Endothelial cell of umbilical vein (primary cell): Measurements from ENCODE around the gene UBE2U. TPM values are rescaled to one million over a fixed set of nuclear protein-coding genes. Genes with fewer than 3 reads are reported as not detected.

ENCODE experiments used
- BruUV-seq: library from RNA; stranded (reverse); fragments of 400-500 nt; replicated peaks from 2 replicates; lab custom pipeline; 2021; lab: Mats Ljungman, UMichigan
- CTCF ChIA-PET: fragments of 300-600, 350-600 bp; sonication (Branson Sonifier 250); formaldehyde crosslinking; loops from one replicate; lab custom pipeline; 2021; ENCODE audit warnings: antibody characterized with exemption, inconsistent platforms; lab: Charles Lee
- POLR2A ChIA-PET: fragments of 300-600, 350-600 bp; sonication (Branson Sonifier 250); formaldehyde crosslinking; loops from one replicate; lab custom pipeline; 2021; ENCODE audit warnings: antibody characterized with exemption, inconsistent platforms; lab: Charles Lee
- DNase-seq: peaks from one replicate; pipeline ENCODE4 v3.0.0-alpha.2; 2011; ENCODE audit warnings: low read depth, low spot score
- FAIRE-seq: peaks from 2 replicates; lab custom pipeline; 2011; peaks lifted over from hg19 to GRCh38; lab: Jason Lieb, UNC
- H2AFZ ChIP-seq: 2 replicates; pipeline ENCODE4 v1.6.0; 2012; ENCODE audit warnings: low read depth, low read length, control low read depth, inconsistent platforms
- H3K27ac ChIP-seq: 2 replicates; pipeline ENCODE4 v1.5.1; 2011; ENCODE audit warnings: low read depth, mild to moderate bottlenecking, control low read depth, low read length, moderate library complexity; ENCODE audit not compliant: insufficient read depth
- H3K27me3 ChIP-seq, 2 experiments: 2 replicates each; pipeline versions ENCODE4 v1.6.0 to v1.6.1; 2011; ENCODE audit warnings: low read length in 2 of 2, mixed read lengths in 1 of 2; ENCODE audit not compliant: control insufficient read depth in 2 of 2, insufficient read depth in 2 of 2
- H3K36me3 ChIP-seq, 2 experiments: 2 replicates in 1 of 2; 3 replicates in 1 of 2; pipeline ENCODE4 v1.5.1; 2011; ENCODE audit warnings: low read length in 2 of 2, mild to moderate bottlenecking in 1 of 2, moderate library complexity in 1 of 2; ENCODE audit not compliant: control insufficient read depth in 2 of 2, insufficient read depth in 2 of 2; ENCODE audit errors: extremely low read depth in 1 of 2
- H3K4me1 ChIP-seq: 3 replicates; pipeline ENCODE4 v1.5.1; 2011; ENCODE audit warnings: mild to moderate bottlenecking, low read length; ENCODE audit not compliant: control insufficient read depth, insufficient read depth; ENCODE audit errors: extremely low read depth
- H3K4me2 ChIP-seq: 2 replicates; pipeline ENCODE4 v1.6.1; 2011; ENCODE audit warnings: low read length, control low read depth, mixed read lengths; ENCODE audit not compliant: insufficient read depth
- H3K4me3 ChIP-seq, 3 experiments: fragments of 200-600 bp in 1 of 3; sonication (generic), shearing (Covaris generic) in 1 of 3; replicated peaks in 1 of 3; 2 replicates each; pipeline ENCODE4 v1.5.1; 2011 to 2016; ENCODE audit warnings: control low read depth in 3 of 3, low read length in 3 of 3, mild to moderate bottlenecking in 2 of 3, inconsistent platforms in 1 of 3, low read depth in 1 of 3, moderate library complexity in 1 of 3; ENCODE audit not compliant: insufficient read depth in 1 of 3
- H3K79me2 ChIP-seq: 2 replicates; pipeline ENCODE4 v1.6.0; 2012; ENCODE audit warnings: low read length, inconsistent platforms; ENCODE audit not compliant: control insufficient read depth, insufficient read depth
- H3K9ac ChIP-seq: replicated peaks from 2 replicates; pipeline ENCODE3; 2011; ENCODE audit warnings: low read length, control low read depth; ENCODE audit not compliant: insufficient read depth; ENCODE audit errors: extremely low read depth
- H3K9me1 ChIP-seq: replicated peaks from 3 replicates; pipeline ENCODE4 v1.6.0; 2011; ENCODE audit warnings: mild to moderate bottlenecking, low read length; ENCODE audit not compliant: control insufficient read depth, insufficient read depth; ENCODE audit errors: extremely low read depth
- H3K9me3 ChIP-seq: replicated peaks from 2 replicates; pipeline ENCODE4 v1.5.1; 2012; ENCODE audit warnings: low read length, inconsistent platforms; ENCODE audit not compliant: control insufficient read depth, insufficient read depth
- H4K20me1 ChIP-seq: replicated peaks from 2 replicates; pipeline ENCODE3; 2011; ENCODE audit warnings: mild to moderate bottlenecking, low read length; ENCODE audit not compliant: control insufficient read depth, insufficient read depth; ENCODE audit errors: extremely low read depth
- EZH2 ChIP-seq: IDR thresholded peaks from 2 replicates; pipeline ENCODE4 v1.6.1; 2012; ENCODE audit warnings: borderline replicate concordance, low read depth, mild to moderate bottlenecking, moderate library complexity, low read length, inconsistent platforms; ENCODE audit not compliant: severe bottlenecking
- FOS ChIP-seq: IDR thresholded peaks from 2 replicates; pipeline ENCODE4 v1.6.1; 2011; ENCODE audit warnings: mild to moderate bottlenecking, low read length, moderate library complexity, borderline replicate concordance; ENCODE audit not compliant: insufficient read depth
- GATA2 ChIP-seq: IDR thresholded peaks from 2 replicates; pipeline ENCODE4 v1.7.0; 2011; ENCODE audit warnings: low read depth, mild to moderate bottlenecking, moderate library complexity, mixed read lengths, low read length; ENCODE audit not compliant: insufficient read length, insufficient read depth
- JUN ChIP-seq: IDR thresholded peaks from 2 replicates; pipeline ENCODE4 v1.6.1; 2011; ENCODE audit warnings: borderline replicate concordance, low read depth; ENCODE audit not compliant: insufficient read length, insufficient read depth
- MYC ChIP-seq: IDR thresholded peaks from one replicate; pipeline ENCODE4 v1.6.1; 2011; ENCODE audit warnings: mild to moderate bottlenecking, low read depth, low read length
- POLR2A ChIP-seq: IDR thresholded peaks from 2 replicates; pipeline ENCODE4 v1.6.1; 2012; ENCODE audit warnings: low read depth, mild to moderate bottlenecking, control low read depth, low read length
- POLR2AphosphoS5 ChIP-seq: IDR thresholded peaks from 2 replicates; pipeline ENCODE4 v1.6.1; 2012; ENCODE audit warnings: low read depth, mild to moderate bottlenecking, control low read depth, low read length, moderate library complexity; ENCODE audit not compliant: insufficient read depth
- dilution Hi-C: fragments of 300-500 bp; cut with MboI; formaldehyde crosslinking; loops from one replicate; pipeline ENCODE4 v1.15.0; 2019; ENCODE audit warnings: low sequenced_read_pairs; ENCODE audit not compliant: extremely low pct_ligation_motif_present
- intact Hi-C: fragments of 100-400 bp; cut with micrococcal nuclease; formaldehyde crosslinking; loops from one replicate; pipeline ENCODE4 v1.10.0; 2022
- polyA plus RNA-seq, 4 experiments: library from polyadenylated mRNA; depleted of rRNA in 3 of 4; stranded (reverse) in 3 of 4; unstranded in 1 of 4; fragments of >200 nt; gene quantifications; 2 replicates each; pipeline versions ENCODE4 v1.2.1 to v1.2.3, GENCODE V29; 2011 to 2012; ENCODE audit warnings: missing spikeins in 1 of 4
- total RNA-seq: library from RNA; stranded (reverse); gene quantifications from 2 replicates; pipeline ENCODE4 v1.2.3, GENCODE V29; 2021
- TF ChIP-seq, protein P1 (sequence below): IDR thresholded peaks from 2 replicates; pipeline ENCODE4 v1.6.1; 2011; ENCODE audit not compliant: insufficient read depth, insufficient read length
- TF ChIP-seq, protein P2 (sequence below), 2 donors: IDR thresholded peaks; 1 replicate in 1 of 2; 2 replicates in 1 of 2; pipeline ENCODE4 v1.5.1; 2011; ENCODE audit warnings: low read length in 2 of 2, mild to moderate bottlenecking in 2 of 2, moderate library complexity in 2 of 2, control low read depth in 1 of 2, inconsistent platforms in 1 of 2, low read depth in 1 of 2; ENCODE audit not compliant: insufficient read depth in 1 of 2; ENCODE audit errors: extremely low read depth in 1 of 2

The UBE2U gene
- total and polyA plus RNA-seq, 2 donors (not counting 3 experiments of a cell fraction or from before 2014, with no cell fraction given) = not detected

DNA sequence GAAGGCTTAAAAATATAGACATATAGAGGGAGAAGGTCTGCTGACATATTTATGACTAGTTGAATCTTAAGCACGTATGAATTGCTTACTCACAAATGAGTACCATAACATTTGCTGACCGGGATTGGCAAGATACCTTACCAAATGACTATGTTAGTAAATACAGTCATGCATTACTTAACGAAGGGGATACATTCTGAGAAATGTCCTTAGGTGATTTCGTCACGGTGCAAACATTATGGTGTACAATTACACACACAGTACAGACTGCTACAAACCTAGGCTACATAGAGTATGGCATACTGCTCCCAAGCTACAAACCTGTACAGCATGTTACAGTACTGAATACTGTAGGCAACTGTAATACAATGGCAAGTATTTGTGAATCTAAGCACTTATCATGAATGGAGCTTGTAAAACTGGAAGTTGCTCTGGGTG lies 19.4 kb upstream of the UBE2U start:
- DNase-seq (no peak), FAIRE-seq (no peak)
- intact Hi-C loops = no loop called here
- no peak overlapping the region for H3K27ac ChIP-seq
- BruUV-seq = no TSS peak
- POLR2A ChIA-PET = no interaction called here
- dilution Hi-C loops = no loop called here
- H3K9me1 ChIP-seq = no peaks in the 10 kb centered on the region
- H3K4me1 ChIP-seq = no peaks in the 10 kb centered on the region
- no peak overlapping the region for H3K4me3 ChIP-seq
- no peaks in the 10 kb centered on the region for H3K36me3 ChIP-seq
- TF ChIP-seq EZH2 (no peak), JUN (no peak), GATA2 (no peak), MYC (no peak), POLR2A (no peak), FOS (no peak), POLR2AphosphoS5 (no peak)
- TF ChIP-seq, protein P1, sequence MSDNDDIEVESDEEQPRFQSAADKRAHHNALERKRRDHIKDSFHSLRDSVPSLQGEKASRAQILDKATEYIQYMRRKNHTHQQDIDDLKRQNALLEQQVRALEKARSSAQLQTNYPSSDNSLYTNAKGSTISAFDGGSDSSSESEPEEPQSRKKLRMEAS = no peak
- TF ChIP-seq, protein P2, sequence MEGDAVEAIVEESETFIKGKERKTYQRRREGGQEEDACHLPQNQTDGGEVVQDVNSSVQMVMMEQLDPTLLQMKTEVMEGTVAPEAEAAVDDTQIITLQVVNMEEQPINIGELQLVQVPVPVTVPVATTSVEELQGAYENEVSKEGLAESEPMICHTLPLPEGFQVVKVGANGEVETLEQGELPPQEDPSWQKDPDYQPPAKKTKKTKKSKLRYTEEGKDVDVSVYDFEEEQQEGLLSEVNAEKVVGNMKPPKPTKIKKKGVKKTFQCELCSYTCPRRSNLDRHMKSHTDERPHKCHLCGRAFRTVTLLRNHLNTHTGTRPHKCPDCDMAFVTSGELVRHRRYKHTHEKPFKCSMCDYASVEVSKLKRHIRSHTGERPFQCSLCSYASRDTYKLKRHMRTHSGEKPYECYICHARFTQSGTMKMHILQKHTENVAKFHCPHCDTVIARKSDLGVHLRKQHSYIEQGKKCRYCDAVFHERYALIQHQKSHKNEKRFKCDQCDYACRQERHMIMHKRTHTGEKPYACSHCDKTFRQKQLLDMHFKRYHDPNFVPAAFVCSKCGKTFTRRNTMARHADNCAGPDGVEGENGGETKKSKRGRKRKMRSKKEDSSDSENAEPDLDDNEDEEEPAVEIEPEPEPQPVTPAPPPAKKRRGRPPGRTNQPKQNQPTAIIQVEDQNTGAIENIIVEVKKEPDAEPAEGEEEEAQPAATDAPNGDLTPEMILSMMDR (IDR thresholded peaks at IDR 0.05; ENCODE audit: extremely low read depth in 1 of 2, insufficient read depth in 1 of 2, low read depth in 1 of 2, low read length in 2 of 2) = no peak
- no peaks in the 10 kb centered on the region for H3K27me3 ChIP-seq
- CTCF ChIA-PET = interaction anchor here (0.7 to 1.5 kb wide), 3 partner anchors 46 to 539 kb away, joined by 3 to 4 read pairs (median 4); no protein-coding TSS in a partner anchor
- H3K79me2 ChIP-seq = no peaks in the 10 kb centered on the region
- H3K9ac ChIP-seq = no peak overlapping the region
- no peaks in the 10 kb centered on the region for H4K20me1 ChIP-seq
- no peak overlapping the region for H3K4me2 ChIP-seq
- no peaks in the 10 kb centered on the region for H3K9me3 ChIP-seq
- H2AFZ ChIP-seq = no peak overlapping the region
